Measurements from ENCODE around the gene CD79B. TPM values are rescaled to one million over a fixed set of nuclear protein-coding genes. Genes with fewer than 3 reads are reported as not detected.
"Not testable (repeated sequence)": the region's sequence is repeated elsewhere in the genome, so short reads cannot be mapped to it uniquely, and the experiment has no call there.

The CD79B gene
- total RNA-seq, 2 experiments from 2014 or later: 479 to 751 TPM

GRCh38 chr17:63889026-63889848 is 42.9 kb downstream of the CD79B start:
- POLR2A ChIA-PET; H3K36me3 ChIP-seq (ENCODE audit: insufficient read depth, low read length); H3K79me2 ChIP-seq (ENCODE audit: insufficient read depth, low read depth, low read length); H4K20me1 ChIP-seq (ENCODE audit: insufficient read depth, low read length); intact Hi-C loops (cut with micrococcal nuclease; ENCODE audit: unreplicated experiment); H3K4me1 ChIP-seq (ENCODE audit: insufficient read depth, low read length, poor library complexity, severe bottlenecking); H3K9me3 ChIP-seq (ENCODE audit: low read length); H3K4me3 ChIP-seq (ENCODE audit: low read depth, low read length, poor library complexity, severe bottlenecking); BruUV-seq (replicated peaks); H2AFZ ChIP-seq (ENCODE audit: low read length); H3K4me2 ChIP-seq (ENCODE audit: low read length); H3K9me2 ChIP-seq (ENCODE audit: insufficient read depth, low read length); H3K27ac ChIP-seq (ENCODE audit: low read depth, low read length, poor library complexity, severe bottlenecking): not testable (repeated sequence)
- CTCF ChIA-PET (ENCODE audit: unreplicated experiment): interaction anchor here (0.8 kb wide), 1 partner anchor 244 kb away, joined by 3 read pairs; no protein-coding TSS in a partner anchor
- peak; percentile 66 for TF ChIP-seq CTCF (conservative IDR thresholded peaks at IDR 0.05; ENCODE audit: low read length)
- DNase-seq (ENCODE audit: low spot score): peak; percentile 60

GRCh38 chr17:63885119-63885518 is 47.0 kb downstream of the CD79B start:
- H3K4me2 ChIP-seq (ENCODE audit: low read length); H3K27ac ChIP-seq (ENCODE audit: low read depth, low read length, poor library complexity, severe bottlenecking); H3K9me2 ChIP-seq (ENCODE audit: insufficient read depth, low read length); H3K4me3 ChIP-seq (ENCODE audit: low read depth, low read length, poor library complexity, severe bottlenecking); CTCF ChIA-PET (ENCODE audit: unreplicated experiment); DNase-seq (ENCODE audit: low spot score); POLR2A ChIA-PET; H3K79me2 ChIP-seq (ENCODE audit: insufficient read depth, low read depth, low read length); H4K20me1 ChIP-seq (ENCODE audit: insufficient read depth, low read length); H3K4me1 ChIP-seq (ENCODE audit: insufficient read depth, low read length, poor library complexity, severe bottlenecking); BruUV-seq (replicated peaks); intact Hi-C loops (cut with micrococcal nuclease; ENCODE audit: unreplicated experiment); H2AFZ ChIP-seq (ENCODE audit: low read length); H3K36me3 ChIP-seq (ENCODE audit: insufficient read depth, low read length); H3K9me3 ChIP-seq (ENCODE audit: low read length): not testable (repeated sequence)

GRCh38 chr17:63882626-63883126 is 49.5 kb downstream of the CD79B start:
- H3K36me3 ChIP-seq (ENCODE audit: insufficient read depth, low read length); H4K20me1 ChIP-seq (ENCODE audit: insufficient read depth, low read length); H3K4me2 ChIP-seq (ENCODE audit: low read length); H3K4me1 ChIP-seq (ENCODE audit: insufficient read depth, low read length, poor library complexity, severe bottlenecking); H3K79me2 ChIP-seq (ENCODE audit: insufficient read depth, low read depth, low read length); intact Hi-C loops (cut with micrococcal nuclease; ENCODE audit: unreplicated experiment); H3K4me3 ChIP-seq (ENCODE audit: low read depth, low read length, poor library complexity, severe bottlenecking); H3K9me3 ChIP-seq (ENCODE audit: low read length); BruUV-seq (replicated peaks); H3K27ac ChIP-seq (ENCODE audit: low read depth, low read length, poor library complexity, severe bottlenecking); CTCF ChIA-PET (ENCODE audit: unreplicated experiment); H2AFZ ChIP-seq (ENCODE audit: low read length); H3K9me2 ChIP-seq (ENCODE audit: insufficient read depth, low read length); DNase-seq (ENCODE audit: low spot score): not testable (repeated sequence)
- POLR2A ChIA-PET: interaction anchor here (0.7 kb wide), 1 partner anchor 93 kb away, joined by 4 read pairs; no protein-coding TSS in a partner anchor

All from OCI-LY7 (cell line).